ENCODE results near the gene SLC16A3. TPM values are rescaled to one million over a fixed set of nuclear protein-coding genes. Genes with fewer than 3 reads are reported as not detected.
A peak's percentile ranks its signal among the peaks of the same experiment; 100 is the strongest.

The SLC16A3 gene
- total RNA-seq, 2 donors from 2014 or later = 5.0 to 69.2 TPM

GRCh38 chr17:82270651-82271050 lies 41.8 kb downstream of the SLC16A3 start:
- H3K36me3 ChIP-seq = no peaks in the 10 kb centered on the region
- TF ChIP-seq POLR2A (IDR thresholded peaks at IDR 0.05) (no peak), CTCF (IDR thresholded peaks at IDR 0.05) (no peak), POLR2AphosphoS5 (IDR thresholded peaks at IDR 0.05) (no peak)
- H3K9me3 ChIP-seq = no peaks in the 10 kb centered on the region
- no peak overlapping the region for H3K4me3 ChIP-seq
- WGBS = 72% methylated on average over 12 of the region's 12 CpGs
- no peak for DNase-seq (ENCODE audit: low spot score)
- peaks cover 44% of the 10 kb centered on the region for H3K4me1 ChIP-seq (replicated peaks)
- no peaks in the 10 kb centered on the region for H3K27me3 ChIP-seq (replicated peaks; ENCODE audit: insufficient read depth)
- peak overlapping the region; percentile 84 to 98 for H3K27ac ChIP-seq
- intact Hi-C loops (cut with DNase I) = no loop called here

- H3K27ac ChIP-seq = peak overlapping the region; percentile 84 to 98
- 71% methylated on average over 6 of the region's 6 CpGs for WGBS
- intact Hi-C loops (cut with DNase I) = no loop called here
- no peak for TF ChIP-seq CTCF (IDR thresholded peaks at IDR 0.05)
- no peak for TF ChIP-seq POLR2AphosphoS5 (IDR thresholded peaks at IDR 0.05)
- no peak for TF ChIP-seq POLR2A (IDR thresholded peaks at IDR 0.05)
- H3K4me3 ChIP-seq = peak overlapping the region in 1 of 2 donors; percentile 89
- DNase-seq (ENCODE audit: low spot score) = no peak
- H3K9me3 ChIP-seq = no peaks in the 10 kb centered on the region
- no peaks in the 10 kb centered on the region for H3K36me3 ChIP-seq
- H3K27me3 ChIP-seq (replicated peaks; ENCODE audit: insufficient read depth) = no peaks in the 10 kb centered on the region
- H3K4me1 ChIP-seq (replicated peaks) = peaks cover 43% of the 10 kb centered on the region
Observed at GRCh38 chr17:82271401-82271800, 42.6 kb downstream of the SLC16A3 start.

- TF ChIP-seq POLR2AphosphoS5 (IDR thresholded peaks at IDR 0.05) (peak; percentile 6), CTCF (IDR thresholded peaks at IDR 0.05) (no peak)
- peak overlapping the region; percentile 89 to 98 for H3K4me3 ChIP-seq
- H3K27ac ChIP-seq = peak overlapping the region; percentile 98 to 99
- H3K36me3 ChIP-seq = no peaks in the 10 kb centered on the region
- peaks cover 34% of the 10 kb centered on the region for H3K4me1 ChIP-seq (replicated peaks)
- no peaks in the 10 kb centered on the region for H3K9me3 ChIP-seq
- DNase-seq (ENCODE audit: low spot score) = no peak
- H3K27me3 ChIP-seq (replicated peaks; ENCODE audit: insufficient read depth) = no peaks in the 10 kb centered on the region
- intact Hi-C loops (cut with DNase I) = no loop called here
- WGBS = 3% methylated on average over 21 of the region's 57 CpGs
Observed at GRCh38 chr17:82272495-82273326, 43.9 kb downstream of the SLC16A3 start.

GRCh38 chr17:82273327-82274133 lies 44.7 kb downstream of the SLC16A3 start, which contains the start of gene CSNK1D:
TSS of gene CSNK1D (minus strand) at chr17:82273700. CDS start at chr17:82273381, 319 bp downstream.
- peak within 1 kb of the TSS; percentile 98 to 99 for H3K27ac ChIP-seq
- no peaks in the 10 kb centered on the region for H3K27me3 ChIP-seq (replicated peaks; ENCODE audit: insufficient read depth)
- peaks cover 27% of the 10 kb centered on the region for H3K4me1 ChIP-seq (replicated peaks)
- peak within 1 kb of the TSS; percentile 89 to 98 for H3K4me3 ChIP-seq
- peak; percentile 75 for TF ChIP-seq POLR2A (IDR thresholded peaks at IDR 0.05)
- peak in 1 of 4 experiments; percentile 24 for TF ChIP-seq CTCF (IDR thresholded peaks at IDR 0.05)
- peak; percentile 88 for TF ChIP-seq POLR2AphosphoS5 (IDR thresholded peaks at IDR 0.05)
- 2% methylated on average over 60 of the region's 80 CpGs for WGBS
- no peaks in the 10 kb centered on the region for H3K9me3 ChIP-seq
- H3K36me3 ChIP-seq = no peaks in the 10 kb centered on the region
- DNase-seq (ENCODE audit: low spot score) = peak; percentile 90
- intact Hi-C loops (cut with DNase I) = no loop called here

All from prostate gland (tissue), 2 donors.